HepG2 (cell line): Measurements from ENCODE around the gene FAM200B.

Source experiments
- ATF2 ChIP-seq: sonication (generic); formaldehyde crosslinking; IDR thresholded peaks from 2 replicates; pipeline ENCODE4 v1.4.0; 2020; ENCODE audit warnings: missing genetic modification reagents
- CCAR2 ChIP-seq: fragments of 200-400 bp; formaldehyde crosslinking; optimal IDR thresholded peaks from 2 replicates; pipeline ENCODE3; 2018; ENCODE audit warnings: low read depth, mild to moderate bottlenecking, low read length, moderate library complexity
- CTCF ChIP-seq: sonication (generic); formaldehyde crosslinking; IDR thresholded peaks from 2 replicates; pipeline ENCODE4 v1.5.0; 2020; ENCODE audit warnings: mild to moderate bottlenecking, missing genetic modification reagents, moderate library complexity
- EEA1 ChIP-seq: sonication (generic); formaldehyde crosslinking; IDR thresholded peaks from 2 replicates; pipeline ENCODE4 v1.5.1; 2020; ENCODE audit warnings: mild to moderate bottlenecking, missing genetic modification reagents, borderline replicate concordance
- ELF1 ChIP-seq: sonication (generic); formaldehyde crosslinking; IDR thresholded peaks from 2 replicates; pipeline ENCODE4 v1.4.0; 2020; ENCODE audit warnings: missing genetic modification reagents
- MXI1 ChIP-seq: IDR thresholded peaks from 3 replicates; pipeline ENCODE4 v1.6.1; 2012; ENCODE audit warnings: low read depth, low read length, inconsistent platforms, borderline replicate concordance
- PCBP1 ChIP-seq: fragments of 200-400 bp; formaldehyde crosslinking; IDR thresholded peaks from 2 replicates; pipeline ENCODE4 v1.6.1; 2017; ENCODE audit warnings: mild to moderate bottlenecking, low read depth, low read length, borderline replicate concordance
- POLR2A ChIP-seq, 2 experiments: IDR thresholded peaks; 2 replicates each; pipeline ENCODE4 v1.6.1; 2011; ENCODE audit warnings: low read depth in 2 of 2, low read length in 2 of 2, mild to moderate bottlenecking in 1 of 2, moderate library complexity in 1 of 2; ENCODE audit not compliant: insufficient read depth in 1 of 2
- SIN3A ChIP-seq: IDR thresholded peaks from 2 replicates; pipeline ENCODE4 v1.6.1; 2011; ENCODE audit warnings: low read depth, mild to moderate bottlenecking, control low read depth, low read length, borderline replicate concordance
- ZBTB2 ChIP-seq: sonication (generic); formaldehyde crosslinking; IDR thresholded peaks from 2 replicates; pipeline ENCODE4 v1.8.0; 2022; ENCODE audit warnings: low read depth, missing genetic modification reagents
- ZBTB38 ChIP-seq: sonication (generic); formaldehyde crosslinking; IDR thresholded peaks from 2 replicates; pipeline ENCODE4 v1.5.1; 2020; ENCODE audit warnings: mild to moderate bottlenecking, missing genetic modification reagents
- ZNF232 ChIP-seq: sonication (generic); formaldehyde crosslinking; IDR thresholded peaks from 2 replicates; pipeline ENCODE4 v1.4.0; 2020; ENCODE audit warnings: missing genetic modification reagents, borderline replicate concordance
- ZUFSP ChIP-seq: sonication (generic); formaldehyde crosslinking; IDR thresholded peaks from 2 replicates; pipeline ENCODE4 v1.9.0; 2021; ENCODE audit warnings: missing genetic modification reagents, mild to moderate bottlenecking, borderline replicate concordance

- TF ChIP-seq MXI1 (no peak), ZUFSP (CRISPR knock-in tag) (no peak), SIN3A (no peak), ZNF232 (CRISPR knock-in tag) (no peak), CTCF (no peak), ZBTB2 (CRISPR knock-in tag) (no peak), EEA1 (no peak), PCBP1 (no peak), ATF2 (CRISPR knock-in tag) (no peak), ZBTB38 (no peak), POLR2A (IDR thresholded peaks at IDR 0.05; ENCODE audit: insufficient read depth in 1 of 2, low read depth in 2 of 2, low read length in 2 of 2) (no peak), ELF1 (CRISPR knock-in tag) (no peak), CCAR2 (no peak)
Measured at GRCh38 chr4:15696866-15697265, 15.2 kb downstream of the FAM200B start.
